Liver (tissue), 9 donors: Measurements from ENCODE around the gene CDC42BPB. TPM values are rescaled to one million over a fixed set of nuclear protein-coding genes. Genes with fewer than 3 reads are reported as not detected.

Experiments
- DNase-seq: peaks from one replicate; pipeline ENCODE4 v3.0.0-alpha.2; 2017; ENCODE audit warnings: low spot score
- H3K27ac ChIP-seq, 2 donors: one replicate each; pipeline ENCODE4 v1.7.0; 2013; ENCODE audit warnings: inconsistent platforms in 2 of 2, low read length in 2 of 2, control low read depth in 1 of 2, low read depth in 1 of 2, mild to moderate bottlenecking in 1 of 2
- H3K27me3 ChIP-seq, 4 donors: one replicate each; pipeline versions ENCODE4 v1.6.1 to v1.7.0; 2013; ENCODE audit warnings: low read length in 3 of 4, inconsistent platforms in 1 of 4, mild to moderate bottlenecking in 1 of 4, moderate library complexity in 1 of 4; ENCODE audit not compliant: control insufficient read depth in 4 of 4, insufficient read depth in 4 of 4
- H3K36me3 ChIP-seq, 4 donors: one replicate each; pipeline versions ENCODE4 v1.6.1 to v1.7.0; 2013; ENCODE audit warnings: low read length in 3 of 4, mild to moderate bottlenecking in 3 of 4, low read depth in 1 of 4, moderate library complexity in 1 of 4; ENCODE audit not compliant: control insufficient read depth in 4 of 4, insufficient read depth in 3 of 4
- H3K4me1 ChIP-seq, 4 donors: one replicate each; pipeline versions ENCODE4 v1.6.1 to v1.7.0; 2013; ENCODE audit warnings: low read length in 3 of 4, mild to moderate bottlenecking in 3 of 4, moderate library complexity in 1 of 4; ENCODE audit not compliant: control insufficient read depth in 4 of 4, insufficient read depth in 4 of 4
- H3K4me3 ChIP-seq, 3 donors: one replicate each; pipeline versions ENCODE4 v1.6.1 to v1.7.0; 2013; ENCODE audit warnings: low read length in 3 of 3, control low read depth in 1 of 3, low read depth in 1 of 3, mild to moderate bottlenecking in 1 of 3
- H3K9ac ChIP-seq, 2 donors: one replicate each; pipeline ENCODE4 v1.7.0; 2013; ENCODE audit warnings: low read length in 2 of 2, mild to moderate bottlenecking in 2 of 2, moderate library complexity in 2 of 2, control low read depth in 1 of 2, low read depth in 1 of 2
- H3K9me3 ChIP-seq, 4 donors: one replicate each; pipeline versions ENCODE4 v1.6.1 to v1.7.0; 2013; ENCODE audit warnings: low read length in 3 of 4; ENCODE audit not compliant: control insufficient read depth in 4 of 4
- FOXA1 ChIP-seq: IDR thresholded peaks from 2 replicates; pipeline ENCODE4 v1.6.1; 2016; ENCODE audit warnings: antibody characterized with exemption
- FOXA2 ChIP-seq: IDR thresholded peaks from 2 replicates; pipeline ENCODE4 v1.6.1; 2016; ENCODE audit warnings: antibody characterized with exemption
- GABPA ChIP-seq, 2 donors: IDR thresholded peaks in 1 of 2; conservative IDR thresholded peaks in 1 of 2; 2 replicates each; pipeline ENCODE4 v1.6.1; 2016; ENCODE audit warnings: antibody characterized with exemption in 2 of 2, mild to moderate bottlenecking in 1 of 2, moderate library complexity in 1 of 2
- HNF4G ChIP-seq: IDR thresholded peaks from 2 replicates; pipeline ENCODE4 v1.6.1; 2016; ENCODE audit warnings: antibody characterized with exemption
- RAD21 ChIP-seq, 2 donors: IDR thresholded peaks; 2 replicates each; pipeline ENCODE4 v1.6.1; 2016; ENCODE audit warnings: antibody characterized with exemption in 2 of 2, mild to moderate bottlenecking in 2 of 2
- RXRA ChIP-seq, 2 donors: IDR thresholded peaks; 2 replicates each; pipeline ENCODE4 v1.6.1; 2017 to 2018; ENCODE audit warnings: antibody characterized with exemption in 2 of 2, mild to moderate bottlenecking in 1 of 2
- SP1 ChIP-seq: IDR thresholded peaks from 2 replicates; pipeline ENCODE4 v1.6.1; 2018; ENCODE audit warnings: antibody characterized with exemption, mild to moderate bottlenecking
- TAF1 ChIP-seq: conservative IDR thresholded peaks from 2 replicates; pipeline ENCODE4 v1.6.1; 2016; ENCODE audit warnings: antibody characterized with exemption, mild to moderate bottlenecking
- YY1 ChIP-seq: IDR thresholded peaks from 2 replicates; pipeline ENCODE4 v1.6.1; 2016; ENCODE audit warnings: antibody characterized with exemption, mild to moderate bottlenecking
- WGBS: extraction: QIAGEN DNeasy Blood & Tissue Kit; methylation state at CpG from one replicate; pipeline ENCODE4 v1.1.7; 2013; 5-methylcytosine and 5-hydroxymethylcytosine counted together
- polyA plus RNA-seq, 2 donors: library from polyadenylated mRNA; stranded (reverse) in 1 of 2; unstranded in 1 of 2; fragments of 200-250 nt in 1 of 2; fragments of >200 nt in 1 of 2; fragmentation: Nextera tagmentation in 1 of 2; extraction: Ambion mirVana in 1 of 2; gene quantifications; one replicate each; pipeline versions ENCODE4 v1.2.1 to v1.2.3, GENCODE V29; 2013 to 2015
- total RNA-seq, 2 donors: library from RNA; depleted of rRNA; stranded (reverse); fragments of >200 nt; gene quantifications; one replicate each; pipeline ENCODE4 v1.2.3, GENCODE V29; 2014
- TF ChIP-seq, protein P1 (sequence below): IDR thresholded peaks from 2 replicates; pipeline ENCODE4 v1.6.1; 2016; ENCODE audit warnings: antibody characterized with exemption
- TF ChIP-seq, protein P2 (sequence below): IDR thresholded peaks from 2 replicates; pipeline ENCODE4 v1.6.1; 2016; ENCODE audit warnings: antibody characterized with exemption, mild to moderate bottlenecking
- TF ChIP-seq, protein P3 (sequence below): IDR thresholded peaks from 2 replicates; pipeline ENCODE4 v1.6.1; 2016; ENCODE audit warnings: antibody characterized with exemption
- donor health status: healthy.
- donor health status: healthy.
- donor health status: healthy.
- donor health status: healthy.
- donor health status: healthy.

Gene CDC42BPB
- total and polyA plus RNA-seq, 4 donors: 4.1 to 78.7 (median 29.7) TPM

DNA sequence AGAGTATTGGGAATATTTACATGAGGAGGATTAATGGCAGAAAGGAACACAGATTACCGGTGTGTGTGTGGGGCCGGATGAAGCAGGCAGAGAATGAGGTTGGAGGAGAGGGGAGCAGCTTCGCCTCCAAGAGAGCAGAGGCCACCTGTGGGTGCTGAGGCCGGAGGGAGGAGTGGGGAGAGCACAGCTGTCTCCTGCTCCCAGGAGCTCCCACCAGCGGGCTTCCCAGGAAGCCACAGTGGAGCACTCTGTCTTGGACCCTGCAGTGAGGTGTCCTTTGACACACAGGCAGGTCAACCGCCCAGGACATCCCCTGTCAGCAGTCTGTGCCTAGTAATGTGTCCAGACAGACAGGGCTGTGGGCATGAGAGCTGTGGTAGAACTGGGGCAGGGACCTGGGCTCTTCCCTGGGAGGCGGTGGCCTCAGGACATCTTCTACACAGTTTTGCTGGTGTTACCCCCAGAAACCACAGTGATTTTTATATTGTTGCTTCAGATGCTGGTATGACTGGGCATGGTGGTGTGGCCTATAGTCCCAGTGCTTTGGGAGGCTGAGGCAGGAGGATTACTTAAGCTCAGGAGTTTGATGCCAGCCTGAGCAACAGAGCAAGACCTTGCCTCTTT, 153.3 kb downstream of the CDC42BPB start:
- no peak for TF ChIP-seq FOXA1
- no peak for TF ChIP-seq SP1
- no peak for TF ChIP-seq RXRA (IDR thresholded peaks at IDR 0.05)
- TF ChIP-seq, protein P1, sequence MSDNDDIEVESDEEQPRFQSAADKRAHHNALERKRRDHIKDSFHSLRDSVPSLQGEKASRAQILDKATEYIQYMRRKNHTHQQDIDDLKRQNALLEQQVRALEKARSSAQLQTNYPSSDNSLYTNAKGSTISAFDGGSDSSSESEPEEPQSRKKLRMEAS: no peak
- TF ChIP-seq TAF1: no peak
- TF ChIP-seq HNF4G: no peak
- TF ChIP-seq, protein P2, sequence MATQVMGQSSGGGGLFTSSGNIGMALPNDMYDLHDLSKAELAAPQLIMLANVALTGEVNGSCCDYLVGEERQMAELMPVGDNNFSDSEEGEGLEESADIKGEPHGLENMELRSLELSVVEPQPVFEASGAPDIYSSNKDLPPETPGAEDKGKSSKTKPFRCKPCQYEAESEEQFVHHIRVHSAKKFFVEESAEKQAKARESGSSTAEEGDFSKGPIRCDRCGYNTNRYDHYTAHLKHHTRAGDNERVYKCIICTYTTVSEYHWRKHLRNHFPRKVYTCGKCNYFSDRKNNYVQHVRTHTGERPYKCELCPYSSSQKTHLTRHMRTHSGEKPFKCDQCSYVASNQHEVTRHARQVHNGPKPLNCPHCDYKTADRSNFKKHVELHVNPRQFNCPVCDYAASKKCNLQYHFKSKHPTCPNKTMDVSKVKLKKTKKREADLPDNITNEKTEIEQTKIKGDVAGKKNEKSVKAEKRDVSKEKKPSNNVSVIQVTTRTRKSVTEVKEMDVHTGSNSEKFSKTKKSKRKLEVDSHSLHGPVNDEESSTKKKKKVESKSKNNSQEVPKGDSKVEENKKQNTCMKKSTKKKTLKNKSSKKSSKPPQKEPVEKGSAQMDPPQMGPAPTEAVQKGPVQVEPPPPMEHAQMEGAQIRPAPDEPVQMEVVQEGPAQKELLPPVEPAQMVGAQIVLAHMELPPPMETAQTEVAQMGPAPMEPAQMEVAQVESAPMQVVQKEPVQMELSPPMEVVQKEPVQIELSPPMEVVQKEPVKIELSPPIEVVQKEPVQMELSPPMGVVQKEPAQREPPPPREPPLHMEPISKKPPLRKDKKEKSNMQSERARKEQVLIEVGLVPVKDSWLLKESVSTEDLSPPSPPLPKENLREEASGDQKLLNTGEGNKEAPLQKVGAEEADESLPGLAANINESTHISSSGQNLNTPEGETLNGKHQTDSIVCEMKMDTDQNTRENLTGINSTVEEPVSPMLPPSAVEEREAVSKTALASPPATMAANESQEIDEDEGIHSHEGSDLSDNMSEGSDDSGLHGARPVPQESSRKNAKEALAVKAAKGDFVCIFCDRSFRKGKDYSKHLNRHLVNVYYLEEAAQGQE: no peak
- Histone ChIP-seq H3K4me1 (no peaks in the 10 kb centered on the region), H3K27me3 (no peaks in the 10 kb centered on the region), H3K4me3 (no peak overlapping the region), H3K9me3 (no peaks in the 10 kb centered on the region), H3K27ac (no peak overlapping the region), H3K9ac (no peak overlapping the region), H3K36me3 (peaks cover 0 to 34% (median 3%) of the 10 kb centered on the region in 4 donors)
- DNase-seq: no peak
- over 99% methylated on average over 7 of the region's 7 CpGs for WGBS

DNA sequence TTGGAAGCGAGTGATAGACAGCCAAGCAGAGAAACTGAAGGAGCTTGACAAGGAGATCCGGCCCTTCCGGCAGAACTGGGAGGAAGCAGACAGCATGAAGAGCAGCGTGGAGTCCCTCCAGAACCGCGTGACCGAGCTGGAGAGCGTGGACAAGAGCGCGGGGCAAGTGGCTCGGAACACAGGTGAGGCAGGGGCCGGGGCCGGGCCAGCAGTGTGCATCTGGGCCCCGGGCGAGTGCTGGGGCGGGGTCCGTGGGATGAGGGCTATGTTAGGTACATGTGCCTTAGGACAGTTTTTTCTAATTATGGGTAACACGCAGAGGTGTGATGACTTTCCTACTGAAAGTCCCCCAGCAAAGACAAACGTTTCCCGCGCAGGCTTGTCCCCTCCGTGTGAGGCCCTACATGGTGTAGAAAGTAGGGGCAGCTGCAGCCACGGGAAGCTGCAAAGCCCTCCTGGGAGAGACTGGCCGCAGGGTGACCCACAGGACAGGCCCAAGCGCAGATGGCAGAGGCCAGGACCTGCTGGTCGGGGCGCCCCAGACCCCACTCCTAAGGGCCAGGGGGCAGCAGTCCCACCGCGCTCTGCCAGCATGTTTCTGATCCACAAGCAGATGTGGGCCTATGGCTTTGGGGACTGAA, 154.0 kb downstream of the CDC42BPB start:
- no peaks in the 10 kb centered on the region for H3K4me1 ChIP-seq
- 97% methylated on average over 29 of the region's 29 CpGs for WGBS
- DNase-seq: no peak
- no peaks in the 10 kb centered on the region for H3K27me3 ChIP-seq
- no peak overlapping the region for H3K4me3 ChIP-seq
- H3K9ac ChIP-seq: no peak overlapping the region
- peaks cover 3 to 35% (median 5%) of the 10 kb centered on the region in 4 donors for H3K36me3 ChIP-seq
- no peaks in the 10 kb centered on the region for H3K9me3 ChIP-seq
- no peak for TF ChIP-seq GABPA (IDR thresholded peaks at IDR 0.05 in 1 of 2, conservative IDR thresholded peaks at IDR 0.05 in 1 of 2)
- TF ChIP-seq, protein P3, sequence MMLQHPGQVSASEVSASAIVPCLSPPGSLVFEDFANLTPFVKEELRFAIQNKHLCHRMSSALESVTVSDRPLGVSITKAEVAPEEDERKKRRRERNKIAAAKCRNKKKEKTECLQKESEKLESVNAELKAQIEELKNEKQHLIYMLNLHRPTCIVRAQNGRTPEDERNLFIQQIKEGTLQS: no peak
- no peak for TF ChIP-seq YY1
- TF ChIP-seq RAD21 (IDR thresholded peaks at IDR 0.05): no peak
- TF ChIP-seq, protein P2: no peak
- no peak for TF ChIP-seq FOXA2
- no peak overlapping the region for H3K27ac ChIP-seq
